Left colon (tissue), 2 donors: Measurements from ENCODE around the gene KDR. TPM values are rescaled to one million over a fixed set of nuclear protein-coding genes. Genes with fewer than 3 reads are reported as not detected.

Source experiments
- ATAC-seq: fragments of 200-7000 bp; cut with Tn5 transposase; one replicate; pipeline ENCODE4 v1.9.1; 2020; ENCODE audit warnings: mild to moderate bottlenecking, moderate library complexity
- DNase-seq, 2 donors: peaks; one replicate each; pipeline ENCODE4 v3.0.0-alpha.2; 2020
- intact Hi-C, 2 donors: fragments of 100-400 bp; cut with DNase I in 1 of 2; cut with micrococcal nuclease in 1 of 2; formaldehyde crosslinking; loops; one replicate each; pipeline versions ENCODE4 v1.11.2 to v1.14.0; 2022; cut with DNase I, micrococcal nuclease
- total RNA-seq, 2 donors: library from RNA; stranded (reverse); fragmentation: NEBNext Ultra II Directional; extraction: Animal tissue kit (Norgen Biotek cat#: 25700); gene quantifications; one replicate each; pipeline ENCODE4 v1.2.1, GENCODE V29; 2021
- donor health status: DM: no; HTN: no; CAD: no.
- donor health status: DM: yes; HTN: yes; CAD: no.

Gene KDR
- total RNA-seq, 2 donors from 2014 or later = 4.8 to 5.2 TPM

DNA sequence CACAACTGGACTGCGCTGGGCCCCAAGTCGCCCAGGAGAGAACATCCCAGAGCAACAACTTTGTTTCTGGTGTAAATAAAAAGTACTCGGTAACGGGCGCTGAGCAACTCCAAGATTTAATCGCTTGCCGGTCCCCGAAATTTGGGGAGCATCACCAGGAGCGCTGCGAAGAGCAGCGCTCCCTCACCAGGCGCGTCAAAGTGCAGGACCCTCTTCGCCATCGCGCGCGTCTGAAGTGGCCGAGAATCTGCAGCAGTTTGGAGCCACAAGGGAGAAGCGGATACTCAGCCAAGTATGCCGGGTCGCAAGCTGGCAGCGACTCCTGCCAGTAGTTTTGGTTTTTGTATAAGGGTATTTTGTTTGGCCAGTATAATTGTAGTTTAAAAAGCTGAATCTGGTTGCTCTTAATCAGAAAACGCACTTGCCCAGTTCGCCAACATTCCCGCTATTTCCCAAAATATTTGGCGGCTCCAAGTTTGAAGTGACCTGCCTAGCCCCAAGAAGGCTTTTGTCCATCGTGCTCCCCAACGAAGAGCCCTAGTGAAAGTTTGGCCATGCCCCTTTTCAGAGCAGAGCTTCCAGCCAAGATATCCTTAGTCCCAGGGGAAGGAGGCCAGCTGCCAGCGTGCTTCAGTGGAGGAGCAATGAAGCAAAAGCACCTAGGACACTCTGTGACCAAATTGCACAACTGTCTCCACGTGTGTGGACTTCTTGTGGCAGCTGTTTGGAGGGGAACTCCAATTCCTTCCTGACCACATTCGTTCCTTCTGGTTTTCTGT is 557 bp upstream of the KDR start:
- intact Hi-C loops = no loop called here
- ATAC-seq = no peak
- no peak for DNase-seq

- DNase-seq = no peak
- no peak for ATAC-seq
Measured at GRCh38 chr4:55124322-55125076, 896 bp downstream of the KDR start.

GRCh38 chr4:55123791-55124190 is 1.6 kb downstream of the KDR start:
- intact Hi-C loops = no loop called here
- no peak for DNase-seq
- ATAC-seq = no peak

More at GRCh38 chr4:55124322-55125076, 896 bp downstream of the KDR start:
- intact Hi-C loops = no loop called here

DNA sequence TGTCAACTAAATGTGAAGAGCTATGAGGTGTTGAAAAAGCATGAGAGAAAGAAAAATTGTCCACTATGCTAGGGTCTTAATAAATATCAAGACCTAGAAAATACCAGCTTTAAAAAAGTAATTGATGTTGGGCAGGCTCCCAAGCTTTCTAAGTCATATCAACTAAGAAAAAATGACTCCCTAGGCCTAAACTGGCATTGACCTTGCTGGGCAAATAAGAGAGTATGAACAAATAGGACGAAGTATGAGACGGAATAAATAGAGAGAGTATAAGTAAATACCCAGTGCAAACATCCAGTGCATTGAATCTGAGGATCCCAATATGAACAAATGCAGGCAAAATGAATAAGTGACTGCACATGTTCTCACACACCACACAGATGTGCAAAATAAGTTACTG is 3.2 kb downstream of the KDR start:
- intact Hi-C loops = no loop called here
- ATAC-seq (no peak), DNase-seq (no peak)

DNA sequence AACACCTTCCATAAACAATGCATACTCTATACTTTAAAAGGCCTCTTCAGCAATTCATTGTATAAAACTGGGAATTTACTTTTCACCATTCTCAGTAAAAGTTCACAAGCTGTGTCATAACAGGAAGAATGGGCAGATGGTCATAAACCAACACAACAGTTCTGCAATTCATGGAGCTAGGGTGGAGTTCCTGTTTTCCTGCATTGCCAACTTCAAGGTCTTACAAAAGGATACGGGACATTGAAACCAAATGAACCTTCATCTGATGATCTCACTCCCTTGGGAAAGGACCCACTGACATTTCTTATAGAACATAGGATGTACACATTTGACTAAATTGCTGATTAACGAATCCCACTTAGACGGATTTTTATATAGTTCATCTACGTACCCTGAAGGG is 4.1 kb downstream of the KDR start:
- intact Hi-C loops = no loop called here
- no peak for DNase-seq
- no peak for ATAC-seq

DNA sequence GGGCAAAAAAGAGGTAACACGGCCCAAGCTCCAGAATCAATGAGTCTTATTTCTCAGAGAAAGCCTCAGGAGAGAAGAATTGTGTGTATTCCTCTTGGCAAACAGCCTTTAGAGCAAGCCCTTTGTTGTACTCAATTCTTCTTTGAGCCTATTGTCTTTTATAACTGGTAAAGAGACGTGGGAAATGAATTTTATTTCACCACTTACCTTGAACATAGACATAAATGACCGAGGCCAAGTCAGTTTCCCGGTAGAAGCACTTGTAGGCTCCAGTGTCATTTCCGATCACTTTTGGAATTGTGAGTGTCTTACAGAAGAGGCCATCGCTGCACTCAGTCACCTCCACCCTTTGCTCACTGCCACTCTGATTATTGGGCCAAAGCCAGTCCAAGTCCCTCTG is 7.0 kb downstream of the KDR start:
- DNase-seq (no peak), ATAC-seq (no peak)
- intact Hi-C loops = no loop called here

DNA sequence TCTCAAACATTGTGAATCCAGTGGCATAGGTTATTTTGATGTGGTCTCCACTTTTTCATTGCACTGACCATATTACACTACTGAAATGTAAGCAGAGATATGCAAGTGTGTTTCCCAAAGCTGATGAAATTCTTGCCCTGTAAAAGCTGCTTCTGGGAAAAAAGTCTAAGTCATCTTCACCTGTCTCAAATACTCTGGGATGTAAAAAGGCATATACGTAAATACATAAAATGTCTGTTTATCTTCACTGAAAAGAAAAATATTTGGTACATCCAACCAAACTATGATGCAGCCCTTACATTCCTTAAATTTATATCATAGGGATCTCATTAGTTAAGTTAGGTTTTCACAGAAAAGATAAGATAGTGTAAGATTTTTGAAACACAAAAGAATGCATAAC is 7.9 kb downstream of the KDR start:
- DNase-seq = no peak
- no peak for ATAC-seq
- intact Hi-C loops = no loop called here

DNA sequence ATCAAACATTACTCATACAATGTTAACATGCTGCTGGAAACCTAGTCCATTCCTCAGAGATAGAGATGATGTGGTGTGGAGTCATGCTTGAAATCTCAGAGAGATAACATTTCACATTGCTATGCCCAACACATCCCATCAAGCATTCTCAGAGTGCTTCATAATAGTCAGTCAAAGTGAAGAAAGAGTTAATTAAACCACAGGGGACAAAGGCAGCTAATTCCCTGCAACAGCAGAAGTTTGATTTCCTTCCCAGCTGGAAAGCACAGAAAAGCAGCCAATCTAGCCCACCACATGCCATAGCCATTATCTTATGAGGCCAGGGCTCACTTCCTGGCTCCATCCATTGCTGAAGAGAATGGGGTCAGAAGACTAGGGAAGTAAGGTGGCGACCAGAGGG is 8.9 kb downstream of the KDR start:
- no peak for DNase-seq
- intact Hi-C loops = no loop called here
- ATAC-seq = no peak

- DNase-seq = no peak
- intact Hi-C loops = no loop called here
- ATAC-seq = no peak
Measured at GRCh38 chr4:55111601-55112000, 13.8 kb downstream of the KDR start.

DNA sequence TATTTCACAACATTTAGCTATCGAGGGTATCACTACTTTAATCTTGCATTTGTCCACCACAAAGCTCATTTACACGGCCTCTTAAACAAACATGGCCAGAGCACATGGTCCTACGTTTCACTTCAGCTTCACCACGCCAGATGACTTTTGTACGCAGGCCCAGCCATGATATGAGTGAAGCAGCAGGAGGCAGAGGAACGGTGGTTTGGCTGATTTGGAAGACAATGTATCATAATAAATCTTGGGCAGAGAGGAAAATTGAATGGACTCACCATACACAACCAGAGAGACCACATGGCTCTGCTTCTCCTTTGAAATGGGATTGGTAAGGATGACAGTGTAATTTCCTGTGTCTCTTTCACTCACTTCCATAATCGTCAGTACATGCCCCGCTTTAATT is 15.3 kb downstream of the KDR start:
- DNase-seq (no peak), ATAC-seq (no peak)
- intact Hi-C loops = no loop called here

DNA sequence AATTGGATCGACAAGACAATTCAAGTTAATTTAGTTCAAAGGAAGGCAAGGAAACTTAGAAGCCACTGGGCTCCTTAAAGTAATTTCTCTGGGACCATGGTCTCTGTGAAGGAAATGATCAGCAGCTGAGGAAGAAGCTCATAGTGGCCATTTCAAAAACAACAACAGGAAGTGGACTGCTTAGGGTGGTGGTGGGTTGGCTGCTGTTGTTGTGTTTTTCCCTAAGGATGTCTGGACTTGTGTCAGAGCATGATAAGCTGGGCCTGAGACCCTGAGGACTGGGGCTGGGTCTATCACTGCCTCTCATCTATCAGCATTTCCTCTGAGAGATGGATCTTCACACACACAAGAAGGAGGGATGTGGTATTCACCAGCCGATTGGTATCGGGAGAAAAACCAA is 18.3 kb downstream of the KDR start:
- intact Hi-C loops = no loop called here
- DNase-seq (no peak), ATAC-seq (no peak)

GRCh38 chr4:55103224-55103623 is 22.2 kb downstream of the KDR start:
- DNase-seq = no peak
- intact Hi-C loops = no loop called here
- no peak for ATAC-seq

DNA sequence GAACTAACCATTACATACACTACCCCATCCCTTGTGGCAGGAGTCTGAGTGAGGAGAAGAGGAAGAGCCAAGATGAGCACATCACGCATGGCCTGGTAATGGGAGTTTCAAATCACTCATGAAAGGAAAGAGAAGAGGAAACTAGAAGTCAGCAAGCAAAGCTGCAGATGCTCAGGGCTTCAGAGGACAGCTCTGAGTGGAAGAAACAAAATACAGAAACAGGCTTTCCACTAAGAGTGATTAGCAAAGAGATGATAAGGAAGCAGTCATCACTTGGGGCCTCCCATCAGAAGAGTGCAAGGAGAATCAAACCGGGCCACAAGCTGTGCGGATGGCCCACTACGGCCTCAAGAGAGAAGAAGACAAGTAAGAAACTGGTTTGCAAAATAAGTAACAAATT is 25.6 kb downstream of the KDR start:
- no peak for ATAC-seq
- intact Hi-C loops = no loop called here
- DNase-seq = no peak

DNA sequence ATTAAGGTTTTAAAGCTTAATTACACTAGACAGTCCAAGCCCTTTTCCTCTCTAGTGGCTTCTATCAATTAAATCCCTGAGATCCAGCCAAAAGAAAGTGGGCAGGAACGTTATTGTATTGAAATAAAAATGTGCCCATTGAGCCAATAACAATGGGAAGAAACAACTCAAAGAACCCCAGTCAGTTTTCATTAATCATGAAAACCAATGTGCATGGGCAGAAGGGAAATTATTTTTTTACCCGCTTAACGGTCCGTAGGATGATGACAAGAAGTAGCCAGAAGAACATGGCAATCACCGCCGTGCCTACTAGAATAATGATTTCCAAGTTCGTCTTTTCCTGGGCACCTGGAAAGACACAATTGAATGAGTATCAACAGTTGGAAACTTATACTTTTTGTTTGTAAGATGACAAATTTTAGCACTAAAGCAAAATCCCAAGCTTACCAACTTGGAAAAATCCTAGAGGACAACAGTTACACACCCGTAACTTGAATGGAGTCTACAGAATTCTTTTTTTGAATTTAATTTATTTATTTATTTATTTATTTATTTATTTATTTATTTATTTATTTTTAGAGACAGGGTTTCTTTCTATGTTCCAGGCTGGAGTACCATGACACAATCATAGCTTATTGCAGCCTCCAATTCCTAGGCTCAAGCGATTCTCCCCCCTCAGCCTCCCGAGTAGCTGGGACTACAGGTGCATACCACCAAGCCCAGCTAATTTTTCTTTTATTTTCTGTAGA is 26.8 kb downstream of the KDR start:
- no peak for DNase-seq
- ATAC-seq = no peak
- intact Hi-C loops = no loop called here

DNA sequence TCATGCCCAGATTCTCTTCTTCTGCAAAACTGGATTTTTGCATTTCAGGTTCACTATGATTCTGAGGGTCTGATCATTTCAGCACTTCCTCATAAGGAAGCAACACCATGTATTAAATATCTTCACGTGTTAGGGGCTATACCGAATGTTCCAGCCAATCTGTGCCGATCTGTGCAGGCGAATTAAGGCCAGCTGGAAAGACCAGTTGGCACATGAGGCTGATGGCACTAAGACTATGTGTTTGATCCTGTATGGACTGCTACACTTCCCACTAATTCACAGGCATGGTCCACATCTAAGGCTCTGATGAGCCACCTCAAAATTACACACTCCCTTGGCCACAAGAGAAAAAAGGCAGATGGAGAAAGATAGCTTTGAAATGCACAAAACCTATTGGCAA is 28.8 kb downstream of the KDR start:
- ATAC-seq (no peak), DNase-seq (no peak)
- intact Hi-C loops = no loop called here

- DNase-seq = no peak
- intact Hi-C loops = no loop called here
- no peak for ATAC-seq
Measured at GRCh38 chr4:55096045-55096444, 29.4 kb downstream of the KDR start.

- no peak for DNase-seq
- ATAC-seq = no peak
- intact Hi-C loops = no loop called here
Measured at GRCh38 chr4:55092504-55092903, 32.9 kb downstream of the KDR start.

DNA sequence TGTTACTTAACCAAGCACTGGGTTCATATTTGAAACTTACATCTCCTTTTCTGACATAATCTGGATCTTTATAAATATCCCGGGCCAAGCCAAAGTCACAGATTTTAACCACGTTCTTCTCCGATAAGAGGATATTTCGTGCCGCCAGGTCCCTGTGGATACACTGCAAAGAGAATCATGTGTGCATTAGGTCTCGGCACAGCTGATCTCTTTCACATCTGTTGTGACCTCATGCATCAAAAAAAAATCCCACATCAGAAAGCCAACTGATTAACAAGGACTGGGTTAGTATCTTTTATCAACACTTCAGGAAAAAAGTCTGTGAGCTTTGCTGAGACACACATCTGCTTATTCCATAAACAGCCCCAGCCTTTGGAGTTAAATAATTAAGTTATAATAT is 35.5 kb downstream of the KDR start:
- intact Hi-C loops = no loop called here
- ATAC-seq = no peak
- DNase-seq = no peak

DNA sequence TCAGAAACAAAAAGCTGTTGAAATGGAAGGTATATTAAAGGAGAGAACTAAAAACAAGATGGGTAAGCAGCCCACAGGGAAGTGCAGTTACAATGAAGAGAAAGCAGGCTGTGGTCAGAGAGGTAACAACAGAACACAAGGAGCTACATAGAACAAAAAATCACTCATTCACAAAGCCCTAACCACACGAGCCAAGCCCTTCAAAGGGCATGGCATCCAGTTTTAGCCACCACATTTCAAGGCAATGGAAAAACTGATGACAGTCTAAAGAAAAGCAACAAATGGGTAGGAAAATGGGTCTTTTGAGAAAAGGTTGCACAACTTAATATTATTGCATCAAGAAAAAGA is 37.5 kb downstream of the KDR start:
- DNase-seq (no peak), ATAC-seq (no peak)
- intact Hi-C loops = no loop called here
